AG04450 (cell line): Measurements from ENCODE around the gene ARHGEF17. TPM values are rescaled to one million over a fixed set of nuclear protein-coding genes. Genes with fewer than 3 reads are reported as not detected.

ENCODE experiments used
- CTCF ChIA-PET: fragments of 300-600, 350-600 bp; formaldehyde crosslinking; extraction: SDS; loops from one replicate; lab custom pipeline; 2022; ENCODE audit warnings: antibody characterized with exemption, inconsistent platforms; lab: Charles Lee
- POLR2A ChIA-PET: fragments of 350-600 bp; formaldehyde crosslinking; extraction: SDS; loops from one replicate; lab custom pipeline; 2021; ENCODE audit warnings: antibody characterized with exemption, inconsistent platforms; lab: Yijun Ruan, JAX
- DNase-seq: peaks from one replicate; pipeline ENCODE4 v3.0.0-alpha.2; 2011; ENCODE audit warnings: low read depth, low spot score
- H3K27ac ChIP-seq: one replicate; pipeline ENCODE4 v1.5.1; 2012; ENCODE audit warnings: low read depth, low read length, control low read depth
- H3K27me3 ChIP-seq: one replicate; pipeline ENCODE4 v1.6.0; 2012; ENCODE audit warnings: low read length; ENCODE audit not compliant: control insufficient read depth, insufficient read depth
- H3K4me3 ChIP-seq: 2 replicates; pipeline ENCODE4 v1.5.1; 2011; ENCODE audit warnings: mild to moderate bottlenecking, low read depth, low read length, control low read depth
- H3K9me3 ChIP-seq: 2 replicates; pipeline ENCODE4 v1.5.1; 2012; ENCODE audit warnings: low read length; ENCODE audit not compliant: control insufficient read depth, insufficient read depth
- CTCF ChIP-seq: IDR thresholded peaks from 2 replicates; pipeline ENCODE4 v1.5.1; 2011; ENCODE audit warnings: low read depth, low read length, control low read depth, inconsistent platforms
- polyA plus RNA-seq: library from polyadenylated mRNA; depleted of rRNA; stranded (reverse); fragments of >200 nt; gene quantifications from 2 replicates; pipeline ENCODE4 v1.2.3, GENCODE V29; 2011

The ARHGEF17 gene
- polyA plus RNA-seq, 1 experiment: 30.6 TPM

DNA sequence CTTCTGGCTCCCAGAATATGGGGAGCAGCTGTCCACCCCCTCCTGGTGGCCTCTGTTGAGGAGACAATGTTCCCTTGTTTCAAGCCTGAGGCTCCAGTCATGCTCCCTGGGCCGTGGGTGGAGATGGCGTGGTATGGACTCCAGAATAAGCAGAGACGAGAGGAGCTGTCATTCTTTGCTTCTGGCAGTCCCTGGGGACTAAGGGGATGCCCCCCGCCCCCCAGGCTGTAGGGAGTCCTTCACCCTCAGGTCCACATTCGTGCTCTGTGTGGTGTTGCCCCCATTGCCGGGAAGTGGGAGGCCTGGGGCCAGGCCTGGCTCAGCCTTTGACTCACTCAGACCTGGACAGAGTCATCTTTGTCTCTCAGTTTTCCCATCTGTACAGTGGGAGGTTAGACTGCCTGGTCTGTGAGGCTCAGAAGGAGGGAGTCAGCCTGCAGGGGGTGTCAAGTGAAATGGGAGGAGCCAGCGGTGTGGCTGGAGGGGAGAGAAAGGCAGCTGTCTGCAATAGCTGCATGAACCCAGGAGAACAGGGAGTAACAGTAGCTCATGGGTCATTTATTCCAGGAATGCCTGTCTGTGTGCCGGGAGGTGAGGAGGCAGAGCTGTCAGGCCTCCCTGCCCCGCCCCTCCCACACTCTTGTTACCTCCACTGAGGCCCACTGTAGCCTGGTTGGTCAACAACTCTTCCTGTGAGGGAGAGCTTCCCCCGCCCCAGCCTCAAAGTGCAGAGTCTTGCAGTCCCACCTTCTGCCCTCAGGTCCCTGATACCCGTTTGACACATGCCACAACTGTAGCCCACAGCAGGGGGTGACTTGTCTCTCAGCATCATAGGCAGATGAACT lies 6.3 kb downstream of the ARHGEF17 start:
- no peaks in the 10 kb centered on the region; the same call in 1 of the 2 replicates for H3K9me3 ChIP-seq
- peak overlapping the region; percentile 80 for H3K27ac ChIP-seq
- H3K4me3 ChIP-seq: peak overlapping the region; percentile 77
- POLR2A ChIA-PET: interaction anchor here (1.0 to 3.9 kb wide), 3 partner anchors 12 to 20 kb away, joined by 3 to 16 read pairs (median 5); no protein-coding TSS in a partner anchor
- no peak for DNase-seq
- CTCF ChIA-PET: interaction anchor here (0.9 to 3.2 kb wide), 5 partner anchors 7 to 37 kb away, joined by 3 to 25 read pairs (median 7); no protein-coding TSS in a partner anchor
- 0 out of 2 replicates have a peak, but pooled peaks have one; percentile 15 for TF ChIP-seq CTCF
- no peaks in the 10 kb centered on the region for H3K27me3 ChIP-seq

- TF ChIP-seq CTCF: no peak
- Histone ChIP-seq H3K9me3 (no peaks in the 10 kb centered on the region; the same call in 1 of the 2 replicates), H3K4me3 (peak overlapping the region; percentile 38), H3K27ac (peak overlapping the region; percentile 61), H3K27me3 (no peaks in the 10 kb centered on the region)
- DNase-seq: no peak
- ChIA-PET POLR2A (interaction anchor here (1.0 to 3.9 kb wide), 2 partner anchors 13 to 19 kb away, joined by 5 to 16 read pairs; no protein-coding TSS in a partner anchor), CTCF (interaction anchor here (1.5 to 3.2 kb wide), 4 partner anchors 8 to 36 kb away, joined by 6 to 25 read pairs (median 8); no protein-coding TSS in a partner anchor)
Measured at GRCh38 chr11:73315293-73316020, 7.4 kb downstream of the ARHGEF17 start.

DNA sequence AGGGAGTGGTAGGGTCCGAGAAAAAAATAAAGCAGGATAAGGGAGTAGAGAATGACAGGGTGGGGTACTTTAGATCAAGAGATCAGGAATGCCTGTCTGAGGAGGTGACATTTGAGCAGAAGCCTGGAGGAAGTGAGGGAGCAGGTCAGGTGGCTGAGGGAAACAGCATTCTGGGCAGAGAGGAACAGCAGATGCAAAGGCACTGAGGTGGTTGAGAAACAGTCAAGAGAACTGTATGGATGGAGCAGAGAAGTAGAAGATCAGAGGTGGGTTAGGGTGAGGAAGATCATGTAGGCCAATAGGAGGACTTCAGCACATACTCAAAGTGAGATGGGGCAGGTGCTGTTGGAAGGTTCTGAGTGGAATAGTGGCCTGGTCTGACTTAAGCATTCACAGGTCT lies 8.3 kb downstream of the ARHGEF17 start:
- H3K9me3 ChIP-seq: no peaks in the 10 kb centered on the region; the same call in 1 of the 2 replicates
- no peak for DNase-seq
- no peaks in the 10 kb centered on the region for H3K27me3 ChIP-seq
- no peak overlapping the region for H3K27ac ChIP-seq
- ChIA-PET CTCF (interaction anchor here (1.7 to 2.3 kb wide), 3 partner anchors 9 to 35 kb away, joined by 6 to 13 read pairs (median 7); no protein-coding TSS in a partner anchor), POLR2A (no interaction called here)
- no peak for TF ChIP-seq CTCF
- no peak overlapping the region for H3K4me3 ChIP-seq

DNA sequence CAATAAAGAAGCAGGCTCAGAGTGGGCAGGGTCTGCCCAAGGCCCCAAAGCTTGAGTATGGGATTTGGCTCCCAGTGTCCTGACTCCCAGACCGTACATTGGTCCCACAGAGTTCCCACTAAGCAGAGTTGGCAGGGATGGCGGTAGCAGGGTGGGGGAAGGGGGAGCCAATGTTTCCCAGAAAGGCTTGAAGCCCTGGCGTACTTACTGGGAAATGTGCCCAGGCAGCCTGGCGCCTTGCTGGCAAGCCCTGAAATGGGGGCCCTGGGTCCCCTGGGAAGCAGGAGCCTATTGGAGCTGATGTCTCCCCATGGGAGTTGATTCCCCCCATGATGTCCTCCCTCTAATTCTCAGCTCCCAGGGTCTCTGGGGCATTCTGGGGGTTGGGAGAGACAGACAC lies 9.3 kb downstream of the ARHGEF17 start:
- no peak for DNase-seq
- H3K9me3 ChIP-seq: no peaks in the 10 kb centered on the region; the same call in 1 of the 2 replicates
- ChIA-PET CTCF (interaction anchor here (1.8 to 2.3 kb wide), 3 partner anchors 10 to 34 kb away, joined by 6 to 13 read pairs (median 9); no protein-coding TSS in a partner anchor), POLR2A (interaction anchor here (1.3 to 1.6 kb wide), 2 partner anchors 8 to 13 kb away, joined by 3 to 6 read pairs; no protein-coding TSS in a partner anchor)
- H3K4me3 ChIP-seq: no peak overlapping the region
- peak overlapping the region; percentile 3 for H3K27ac ChIP-seq
- H3K27me3 ChIP-seq: no peaks in the 10 kb centered on the region
- TF ChIP-seq CTCF: no peak
